ENCODE measurements around the gene MAGEB2.

The MAGEB2 gene

GRCh38 chrX:30262763-30263162 lies 47.4 kb downstream of the MAGEB2 start:
- no peak for TF ChIP-seq CTCF (IDR thresholded peaks at IDR 0.05; ENCODE audit: low read depth, low read length)
- no peak for DNase-seq (ENCODE audit: low read depth, low spot score)
- no peak overlapping the region for H3K4me3 ChIP-seq (ENCODE audit: low read depth, low read length)
- in situ Hi-C loops (cut with HindIII; ENCODE audit: low sequenced_read_pairs), result no loop called here
